BE2C (cell line): Measurements from ENCODE around the gene TRMT112.

Source experiments
- DNase-seq: peaks from one replicate; pipeline ENCODE4 v3.0.0-alpha.2; 2020
- H3K27me3 ChIP-seq: fragments of 250-450 bp; sonication (Bioruptor Pico); 2 replicates; pipeline ENCODE4 v1.5.1; 2020; ENCODE audit warnings: mild to moderate bottlenecking
- H3K36me3 ChIP-seq: fragments of 250-450 bp; sonication (Bioruptor Pico); 2 replicates; pipeline ENCODE4 v1.5.1; 2020; ENCODE audit warnings: mild to moderate bottlenecking
- H3K4me1 ChIP-seq: fragments of 250-450 bp; sonication (Bioruptor Pico); 2 replicates; pipeline ENCODE4 v1.5.1; 2020
- H3K4me3 ChIP-seq: 2 replicates; pipeline ENCODE4 v1.5.1; 2011; ENCODE audit warnings: low read depth, low read length
- H3K9me3 ChIP-seq: fragments of 250-450 bp; sonication (Bioruptor Pico); 2 replicates; pipeline ENCODE4 v1.5.1; 2020
- TF ChIP-seq, protein P1 (sequence below): IDR thresholded peaks from 2 replicates; pipeline ENCODE4 v1.5.1; 2012; ENCODE audit warnings: mild to moderate bottlenecking, low read depth, low read length

TRMT112 gene

DNA sequence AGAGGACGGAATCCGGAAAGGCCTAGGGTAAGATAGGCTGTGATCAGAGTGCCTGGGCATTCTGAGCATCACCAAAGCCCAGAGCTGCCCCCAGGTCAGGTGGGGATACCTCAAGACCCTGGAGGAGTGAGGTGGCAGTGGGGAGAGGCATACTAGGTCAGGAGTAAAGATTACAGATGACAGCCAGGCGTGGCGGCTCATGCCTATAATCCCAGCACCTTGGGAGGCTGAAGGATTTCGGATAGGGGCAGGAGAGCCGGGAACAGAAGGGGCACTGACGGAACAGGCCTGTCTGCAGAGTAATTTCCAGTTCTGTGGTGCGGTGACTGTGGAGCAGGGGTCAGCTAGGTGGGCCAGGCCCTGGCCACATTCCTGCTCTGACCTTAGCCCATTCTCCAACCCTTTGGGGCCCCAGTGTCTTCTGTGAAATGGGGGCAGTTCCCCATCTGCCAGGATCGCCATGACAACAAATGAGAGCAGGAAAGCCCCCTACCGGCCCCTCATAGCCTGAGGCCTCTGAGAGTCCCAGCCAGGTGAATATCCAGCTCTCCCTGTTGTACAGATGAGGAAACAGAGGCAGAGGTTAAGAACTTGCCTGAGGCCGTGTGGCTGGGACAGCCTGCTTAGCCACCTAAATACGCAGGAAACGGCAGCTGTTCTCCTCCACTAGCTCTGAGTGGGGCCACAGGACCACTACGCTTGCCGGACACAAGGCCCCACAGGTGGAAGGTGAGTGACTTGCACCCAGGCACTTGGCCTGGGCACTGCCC, 42.1 kb downstream of the TRMT112 start:
- H3K4me3 ChIP-seq = no peak overlapping the region
- H3K27me3 ChIP-seq = no peaks in the 10 kb centered on the region
- no peaks in the 10 kb centered on the region for H3K36me3 ChIP-seq
- no peaks in the 10 kb centered on the region for H3K4me1 ChIP-seq
- no peak for DNase-seq
- H3K9me3 ChIP-seq = no peaks in the 10 kb centered on the region
- TF ChIP-seq, protein P1, sequence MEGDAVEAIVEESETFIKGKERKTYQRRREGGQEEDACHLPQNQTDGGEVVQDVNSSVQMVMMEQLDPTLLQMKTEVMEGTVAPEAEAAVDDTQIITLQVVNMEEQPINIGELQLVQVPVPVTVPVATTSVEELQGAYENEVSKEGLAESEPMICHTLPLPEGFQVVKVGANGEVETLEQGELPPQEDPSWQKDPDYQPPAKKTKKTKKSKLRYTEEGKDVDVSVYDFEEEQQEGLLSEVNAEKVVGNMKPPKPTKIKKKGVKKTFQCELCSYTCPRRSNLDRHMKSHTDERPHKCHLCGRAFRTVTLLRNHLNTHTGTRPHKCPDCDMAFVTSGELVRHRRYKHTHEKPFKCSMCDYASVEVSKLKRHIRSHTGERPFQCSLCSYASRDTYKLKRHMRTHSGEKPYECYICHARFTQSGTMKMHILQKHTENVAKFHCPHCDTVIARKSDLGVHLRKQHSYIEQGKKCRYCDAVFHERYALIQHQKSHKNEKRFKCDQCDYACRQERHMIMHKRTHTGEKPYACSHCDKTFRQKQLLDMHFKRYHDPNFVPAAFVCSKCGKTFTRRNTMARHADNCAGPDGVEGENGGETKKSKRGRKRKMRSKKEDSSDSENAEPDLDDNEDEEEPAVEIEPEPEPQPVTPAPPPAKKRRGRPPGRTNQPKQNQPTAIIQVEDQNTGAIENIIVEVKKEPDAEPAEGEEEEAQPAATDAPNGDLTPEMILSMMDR = no peak

GRCh38 chr11:64269540-64270220, 47.7 kb downstream of the TRMT112 start:
- H3K36me3 ChIP-seq = peaks cover 3% of the 10 kb centered on the region; the same call in 1 of the 2 replicates
- DNase-seq = peak; percentile 92
- peaks cover 5% of the 10 kb centered on the region for H3K4me1 ChIP-seq
- H3K27me3 ChIP-seq = no peaks in the 10 kb centered on the region
- H3K9me3 ChIP-seq = no peaks in the 10 kb centered on the region
- TF ChIP-seq, protein P1 = no peak
- H3K4me3 ChIP-seq = peak overlapping the region; percentile 77

GRCh38 chr11:64268893-64269539, 48.3 kb downstream of the TRMT112 start:
- Histone ChIP-seq H3K4me3 (peak overlapping the region; percentile 59), H3K9me3 (no peaks in the 10 kb centered on the region), H3K36me3 (peaks cover 3% of the 10 kb centered on the region; the same call in 1 of the 2 replicates), H3K27me3 (no peaks in the 10 kb centered on the region), H3K4me1 (peaks cover 8% of the 10 kb centered on the region)
- no peak for DNase-seq
- TF ChIP-seq, protein P1 = no peak

GRCh38 chr11:64268025-64268892, 49.1 kb downstream of the TRMT112 start:
- TF ChIP-seq, protein P1 = no peak
- peaks cover 15% of the 10 kb centered on the region for H3K4me1 ChIP-seq
- H3K36me3 ChIP-seq = peaks cover 3% of the 10 kb centered on the region; the same call in 1 of the 2 replicates
- H3K27me3 ChIP-seq = no peaks in the 10 kb centered on the region
- no peaks in the 10 kb centered on the region for H3K9me3 ChIP-seq
- peak; percentile 77 for DNase-seq
- peak overlapping the region; percentile 59 for H3K4me3 ChIP-seq

DNA sequence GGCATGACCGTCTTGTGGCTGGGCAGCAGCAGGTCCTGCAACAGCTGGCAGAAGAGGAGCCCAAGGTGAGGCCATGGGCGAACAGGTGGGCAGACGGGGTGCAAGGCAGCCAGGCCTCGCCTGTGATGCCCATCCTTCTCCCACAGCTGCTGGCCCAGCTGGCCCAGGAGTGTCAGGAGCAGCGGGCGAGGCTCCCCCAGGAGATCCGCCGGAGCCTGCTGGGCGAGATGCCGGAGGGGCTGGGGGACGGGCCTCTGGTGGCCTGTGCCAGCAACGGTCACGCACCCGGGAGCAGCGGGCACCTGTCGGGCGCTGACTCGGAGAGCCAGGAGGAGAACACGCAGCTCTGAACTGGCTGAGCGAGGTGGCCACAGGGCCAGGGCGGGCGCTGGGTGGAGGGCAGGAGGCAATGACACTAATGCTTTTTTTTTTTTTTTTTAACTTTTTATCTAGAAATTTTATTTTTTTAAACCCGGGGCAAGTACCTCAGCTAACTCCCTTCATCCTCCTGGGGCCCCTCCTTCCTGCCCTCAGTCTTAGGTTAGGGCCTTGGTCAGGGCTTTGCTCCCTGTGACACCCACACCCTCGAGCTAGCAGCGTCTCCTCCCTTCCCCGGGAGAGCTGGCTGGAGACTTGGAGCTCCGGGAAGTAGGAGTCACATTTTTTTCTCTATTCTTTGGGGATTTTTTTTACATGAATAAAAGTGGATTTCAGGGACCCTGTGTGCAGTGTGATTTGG, 50.0 kb downstream of the TRMT112 start:
- H3K4me1 ChIP-seq = peaks cover 21% of the 10 kb centered on the region
- H3K36me3 ChIP-seq = peaks cover 3% of the 10 kb centered on the region
- H3K9me3 ChIP-seq = no peaks in the 10 kb centered on the region
- DNase-seq = no peak
- H3K4me3 ChIP-seq = no peak overlapping the region
- TF ChIP-seq, protein P1 = no peak
- H3K27me3 ChIP-seq = no peaks in the 10 kb centered on the region
